ENCODE data around the gene CPNE4. TPM values are rescaled to one million over a fixed set of nuclear protein-coding genes. Genes with fewer than 3 reads are reported as not detected.
"Not testable (repeated sequence)": the region's sequence is repeated elsewhere in the genome, so short reads cannot be mapped to it uniquely, and the experiment has no call there.

The CPNE4 gene
- polyA plus RNA-seq, 4 donors: 0.35 to 0.82 (median 0.51) TPM

DNA sequence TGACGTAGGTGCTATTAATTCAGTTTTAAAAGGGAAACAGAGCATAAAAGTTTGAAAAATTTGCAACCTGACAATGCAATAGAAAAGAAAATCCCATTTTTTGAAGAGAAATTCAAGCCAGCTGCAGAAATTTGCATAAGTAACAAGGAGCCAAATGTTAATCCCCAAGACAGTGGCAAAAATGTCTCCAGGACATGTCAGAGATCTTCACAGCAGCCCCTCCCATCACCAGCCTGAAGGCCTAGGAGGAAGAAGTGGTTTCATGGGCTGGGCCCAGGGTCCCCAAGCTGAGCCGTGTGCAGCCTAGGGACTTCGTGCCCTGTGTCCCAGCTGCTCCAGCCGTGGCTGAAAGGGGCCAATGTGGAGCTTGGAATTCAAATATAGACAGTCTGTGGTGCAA, 148.9 kb downstream of the CPNE4 start:
- DNase-seq (ENCODE audit: low read depth in 4 of 4, low spot score in 2 of 4): not testable (repeated sequence)

GRCh38 chr3:131883711-131884407, 151.0 kb downstream of the CPNE4 start:
- no peak for DNase-seq (ENCODE audit: low read depth in 4 of 4, low spot score in 2 of 4)

- no peak for DNase-seq (ENCODE audit: low read depth in 4 of 4, low spot score in 2 of 4)
Measured at GRCh38 chr3:131883086-131883485, 151.7 kb downstream of the CPNE4 start.

- DNase-seq (ENCODE audit: low read depth in 4 of 4, low spot score in 2 of 4): no peak
Measured at GRCh38 chr3:131881777-131882176, 153.0 kb downstream of the CPNE4 start.

DNA sequence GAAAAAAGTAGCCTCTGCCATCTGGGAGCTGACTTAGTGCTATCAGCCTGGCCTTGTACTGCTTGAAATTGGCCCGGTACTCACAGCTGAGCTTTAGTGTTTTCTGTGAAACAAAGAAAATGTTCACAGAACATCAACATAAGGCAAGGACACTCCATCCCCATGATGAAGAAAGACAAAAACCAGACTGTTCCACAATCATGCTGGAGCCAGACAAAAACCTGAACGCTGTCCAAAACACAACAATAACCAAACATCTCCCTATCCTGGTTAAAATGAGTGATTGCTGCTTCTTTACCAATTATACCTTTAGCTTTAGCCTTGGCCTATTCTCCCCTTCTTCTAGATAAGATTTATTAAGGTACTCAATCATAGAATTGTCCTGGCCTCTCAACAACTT, 153.9 kb downstream of the CPNE4 start:
- no peak for DNase-seq (ENCODE audit: low read depth in 4 of 4, low spot score in 2 of 4)

DNA sequence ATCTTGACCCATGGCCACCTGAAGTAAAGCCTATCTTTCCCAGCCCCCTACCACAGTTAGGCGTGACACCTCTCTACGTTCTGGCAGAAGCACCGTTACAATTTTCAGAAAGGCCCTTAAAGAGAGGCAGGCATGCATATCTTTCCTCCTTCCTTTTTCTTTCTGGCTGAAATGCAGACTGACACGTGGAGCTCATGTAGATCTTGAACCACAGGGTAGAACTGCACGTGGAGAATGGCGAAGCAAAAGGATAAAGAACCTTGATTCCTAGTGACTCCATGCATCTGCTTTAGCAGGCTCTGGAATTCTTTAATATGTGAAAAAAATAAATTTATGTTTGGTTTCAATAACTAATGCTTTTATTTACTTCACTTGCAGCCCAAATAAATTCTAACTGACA, 166.6 kb downstream of the CPNE4 start:
- no peak for DNase-seq (ENCODE audit: low read depth in 4 of 4, low spot score in 2 of 4)

- no peak for DNase-seq (ENCODE audit: low read depth in 4 of 4, low spot score in 2 of 4)
Measured at GRCh38 chr3:131856171-131856570, 178.6 kb downstream of the CPNE4 start.

GRCh38 chr3:131850223-131850622, 184.6 kb downstream of the CPNE4 start:
- DNase-seq (ENCODE audit: low read depth in 4 of 4, low spot score in 2 of 4): no peak

DNA sequence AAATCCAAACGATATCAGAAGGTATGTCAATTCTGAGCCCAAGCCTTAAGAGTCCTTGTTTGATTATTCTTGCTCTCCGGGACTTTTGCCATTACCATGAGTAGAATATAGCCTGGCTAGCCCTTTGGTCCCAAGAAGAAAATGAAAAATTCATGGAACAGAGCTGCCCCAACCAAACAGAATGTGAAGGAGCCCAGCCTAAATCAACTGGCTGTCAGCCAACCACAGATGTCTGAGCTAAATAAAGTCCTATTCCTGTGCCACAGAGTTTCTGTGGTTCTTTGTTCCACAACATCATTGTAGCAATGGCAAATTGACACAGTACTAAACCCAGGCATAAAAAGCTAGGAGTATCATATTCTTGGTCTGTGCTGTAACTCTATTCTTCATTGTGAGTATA, 185.2 kb downstream of the CPNE4 start:
- no peak for DNase-seq (ENCODE audit: low read depth in 4 of 4, low spot score in 2 of 4)

- no peak for DNase-seq (ENCODE audit: low read depth in 4 of 4, low spot score in 2 of 4)
Measured at GRCh38 chr3:131847966-131848510, 186.8 kb downstream of the CPNE4 start.

DNA sequence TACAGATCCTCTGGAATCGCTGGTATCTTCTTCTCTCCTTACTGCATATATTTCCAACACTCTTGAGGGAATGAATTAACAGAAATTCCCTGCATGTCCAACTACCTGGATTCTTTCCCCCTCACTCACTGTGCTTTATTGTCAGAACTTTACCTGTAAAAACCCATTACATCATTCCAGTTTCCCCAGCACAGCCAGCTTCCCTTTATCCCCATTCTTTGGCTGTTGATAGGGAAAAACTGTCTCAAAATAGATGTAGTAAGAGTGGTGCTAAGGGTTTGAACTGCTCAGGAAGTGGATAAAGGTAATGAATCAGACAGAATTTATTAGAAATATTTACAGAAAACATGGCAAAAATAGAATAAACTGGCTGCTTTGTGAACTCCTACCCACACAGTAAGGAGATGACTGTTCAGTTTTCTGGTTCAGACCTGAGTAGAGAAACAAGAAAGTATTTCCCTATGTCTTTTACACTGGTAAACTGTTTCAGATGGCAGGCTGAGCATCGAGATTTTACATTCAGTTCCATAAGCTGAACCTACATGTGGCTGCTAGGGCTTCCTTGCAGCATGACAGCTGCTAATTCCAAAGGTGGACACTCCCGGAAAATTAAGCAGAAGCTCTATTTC, 188.4 kb downstream of the CPNE4 start:
- no peak for DNase-seq (ENCODE audit: low read depth in 4 of 4, low spot score in 2 of 4)

GRCh38 chr3:131843174-131843573, 191.6 kb downstream of the CPNE4 start:
- no peak for DNase-seq (ENCODE audit: low read depth in 4 of 4, low spot score in 2 of 4)

DNA sequence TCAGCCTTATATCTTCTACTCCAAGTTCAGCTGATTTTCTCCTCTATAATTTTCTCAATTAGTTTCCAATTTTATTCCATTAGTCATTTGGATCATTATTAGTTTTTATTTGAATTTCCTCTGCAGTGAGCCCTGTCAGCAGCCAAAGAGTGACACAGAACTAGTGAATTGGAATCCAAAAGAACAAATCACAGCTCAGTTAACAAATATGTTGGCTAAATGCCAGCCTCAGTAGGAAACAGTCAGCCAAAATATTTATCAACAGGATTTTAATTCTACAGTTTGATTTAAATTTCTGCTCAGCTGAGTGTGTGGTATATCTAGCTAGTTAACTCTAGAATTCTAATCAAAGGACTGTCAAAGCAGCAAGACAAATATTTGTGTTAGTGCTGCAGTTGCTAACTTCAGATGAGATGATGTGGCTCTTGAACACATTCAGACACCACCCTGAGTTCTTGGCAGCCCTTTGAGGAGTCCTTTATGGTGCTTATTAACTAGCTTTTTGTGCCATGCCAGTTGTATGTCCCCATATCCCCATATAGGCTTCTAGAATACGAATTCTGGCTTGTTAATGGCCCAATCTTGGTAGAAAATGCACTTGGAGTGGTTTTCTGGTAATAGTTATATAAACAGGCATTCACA, 194.5 kb downstream of the CPNE4 start:
- DNase-seq (ENCODE audit: low read depth in 4 of 4, low spot score in 2 of 4): no peak

DNA sequence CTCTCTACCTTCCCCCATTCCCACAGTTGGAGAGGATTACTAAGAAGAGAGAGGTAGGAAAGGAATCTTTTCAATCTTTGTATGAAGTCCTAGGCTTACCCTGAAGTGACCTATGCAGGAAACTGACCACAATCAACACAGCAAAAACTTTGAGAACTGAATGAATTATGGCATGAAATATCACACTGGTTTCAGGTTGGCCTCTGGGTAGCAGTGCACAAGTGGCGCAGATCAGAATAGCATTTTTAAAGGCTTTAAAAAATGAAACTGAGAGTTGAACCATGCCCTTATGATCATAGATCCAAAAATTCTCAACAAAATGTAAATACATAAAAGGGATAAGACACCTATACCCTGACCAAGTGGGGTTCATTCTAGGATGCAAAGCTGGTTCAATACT, 198.9 kb downstream of the CPNE4 start:
- DNase-seq (ENCODE audit: low read depth in 4 of 4, low spot score in 2 of 4): no peak

GRCh38 chr3:131831608-131832007, 203.2 kb downstream of the CPNE4 start:
- DNase-seq (ENCODE audit: low read depth in 4 of 4, low spot score in 2 of 4): no peak

DNA sequence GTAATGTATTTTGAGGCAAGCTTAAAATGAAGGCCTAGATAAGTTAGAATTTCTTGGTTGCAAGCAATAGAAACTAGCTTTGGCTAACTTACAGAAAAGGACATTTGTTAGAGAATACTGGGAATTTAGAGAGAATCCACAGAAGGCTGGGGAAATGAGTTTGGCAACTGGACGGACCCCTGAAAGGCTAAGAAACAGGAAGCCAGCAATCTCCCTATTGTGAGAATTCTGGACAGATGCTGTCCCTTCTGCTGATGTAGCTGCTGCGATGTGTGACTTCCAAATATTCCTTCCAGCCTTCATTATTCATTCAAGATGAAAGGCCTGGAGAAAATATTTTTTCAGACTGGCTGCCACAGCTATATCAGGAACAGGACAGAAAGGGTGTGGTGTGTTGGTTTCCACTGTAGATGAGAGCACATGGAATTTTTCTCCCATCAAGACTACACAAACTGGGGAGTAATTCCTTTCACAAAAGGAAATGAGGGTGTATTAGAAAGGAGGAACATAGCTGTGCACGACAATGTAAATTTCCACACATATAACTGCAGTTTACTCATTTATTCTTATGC, 213.5 kb downstream of the CPNE4 start:
- DNase-seq (ENCODE audit: low read depth in 4 of 4, low spot score in 2 of 4): no peak

DNA sequence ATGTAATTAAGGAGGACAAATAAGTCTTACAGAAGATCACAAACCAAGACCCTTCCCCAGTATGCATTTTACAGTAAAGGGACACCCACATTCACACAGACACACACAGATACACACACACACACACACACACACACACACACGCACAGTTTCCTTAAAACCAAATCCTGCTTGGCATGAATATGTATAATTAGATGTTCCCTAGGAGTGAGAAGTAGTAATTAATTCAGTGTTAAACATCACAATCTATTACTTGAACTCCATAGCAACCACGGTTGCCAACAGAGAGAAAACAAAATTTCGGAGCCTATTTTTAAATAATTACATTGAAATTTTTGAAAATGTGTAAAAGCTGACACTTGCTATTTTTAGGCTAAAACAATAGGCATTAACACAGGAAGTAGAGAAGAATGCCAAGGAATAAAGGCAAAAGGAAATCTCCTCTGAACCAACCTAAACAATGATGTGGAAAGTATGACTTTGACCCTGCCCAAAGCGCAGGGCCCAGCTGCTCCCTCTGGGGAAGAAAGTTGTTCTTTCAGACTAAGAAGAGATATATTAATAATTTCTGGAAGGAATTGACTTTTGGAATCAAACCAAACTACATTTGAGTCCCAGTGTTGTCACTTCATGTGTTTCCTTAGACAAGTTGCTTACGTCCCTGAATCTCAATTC, 215.3 kb downstream of the CPNE4 start:
- DNase-seq (ENCODE audit: low read depth in 4 of 4, low spot score in 2 of 4): no peak

DNA sequence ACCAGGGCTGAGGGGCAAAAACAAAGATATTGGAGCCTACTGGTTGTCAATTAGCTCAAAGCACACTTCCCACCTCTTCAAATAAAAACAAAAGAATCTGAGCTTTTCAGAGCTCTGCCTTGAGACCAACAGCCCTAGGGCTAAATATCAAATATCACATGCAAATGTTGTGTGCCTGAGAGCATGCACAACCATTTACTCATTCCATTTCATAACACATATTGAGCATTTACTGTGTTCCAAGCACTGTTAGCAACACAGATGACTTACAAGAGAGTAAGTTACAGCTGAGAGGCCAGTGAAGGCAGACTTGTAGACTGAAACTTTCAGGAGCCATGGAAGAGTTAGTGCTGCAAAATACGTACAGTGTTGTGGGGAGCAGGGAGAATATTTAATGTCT, 222.4 kb downstream of the CPNE4 start:
- no peak for DNase-seq (ENCODE audit: low read depth in 4 of 4, low spot score in 2 of 4)

DNA sequence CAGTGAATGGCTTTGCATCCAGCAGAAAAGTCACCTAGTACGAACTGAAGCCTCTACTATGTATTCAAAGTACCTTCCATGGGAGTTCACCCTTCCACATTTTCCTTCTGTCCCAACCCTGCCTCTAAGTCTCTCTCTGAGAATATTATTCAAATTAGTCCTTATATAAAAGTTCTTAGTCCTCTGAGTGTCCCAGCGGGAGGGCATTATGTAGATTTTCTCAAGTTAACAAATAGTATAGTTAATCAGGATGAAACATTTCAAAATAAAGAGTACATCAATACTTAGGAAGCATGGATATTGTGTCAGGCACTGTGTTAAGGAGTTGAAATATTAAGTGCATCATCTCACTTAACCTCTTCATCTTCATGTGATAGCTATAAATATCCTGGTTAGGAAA, 223.3 kb downstream of the CPNE4 start:
- DNase-seq (ENCODE audit: low read depth in 4 of 4, low spot score in 2 of 4): no peak

DNA sequence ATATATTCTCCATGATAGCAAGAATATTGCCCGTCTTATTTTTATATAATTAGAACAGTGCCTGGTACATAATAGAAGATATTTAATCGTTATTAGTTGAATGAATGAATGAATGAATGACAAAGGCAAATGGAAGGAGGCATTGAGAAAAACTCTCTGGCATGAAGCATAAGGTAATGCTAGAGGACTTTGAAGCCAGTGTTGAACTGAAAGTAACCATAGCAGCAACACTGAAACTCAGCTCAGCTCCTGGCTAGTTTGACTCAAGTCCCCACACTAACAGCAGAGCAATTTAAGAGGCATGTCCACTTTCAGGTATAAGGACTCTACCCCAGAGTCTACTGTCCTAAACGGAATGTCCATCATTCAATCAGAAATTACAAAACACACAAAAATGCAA, 227.0 kb downstream of the CPNE4 start:
- DNase-seq (ENCODE audit: low read depth in 4 of 4, low spot score in 2 of 4): no peak

DNA sequence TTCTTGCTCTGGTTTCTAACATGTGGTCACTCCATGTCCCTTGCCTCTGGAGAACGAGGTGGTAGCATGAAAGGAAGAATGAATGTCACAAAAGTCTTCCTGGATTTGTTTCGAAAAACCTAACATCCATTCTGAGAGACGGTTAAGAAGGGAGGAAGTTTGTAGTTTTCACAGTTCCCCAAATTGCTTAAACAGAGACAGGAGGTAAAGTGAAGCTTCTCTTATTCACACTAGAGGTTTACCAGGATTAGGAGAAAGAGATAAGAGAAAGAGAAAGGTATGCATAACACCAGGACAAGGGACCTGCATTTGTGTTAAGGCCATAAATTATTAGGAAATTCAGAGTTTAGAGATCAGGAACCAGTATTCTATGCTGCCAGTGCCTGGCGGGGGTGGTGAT, 228.1 kb downstream of the CPNE4 start:
- DNase-seq (ENCODE audit: low read depth in 4 of 4, low spot score in 2 of 4): no peak

All from left renal cortex interstitium (tissue), 4 donors.